ENCODE measurements around the gene MAGI2.

GRCh38 chr7:78636727-78637126 is 816.7 kb downstream of the MAGI2 start:
- no peak for TF ChIP-seq EZH2 (IDR thresholded peaks at IDR 0.05; ENCODE audit: low read depth, unreplicated experiment)
- no peak for TF ChIP-seq CTCF (conservative IDR thresholded peaks at IDR 0.05; ENCODE audit: low read depth in 2 of 2)
- no peak for TF ChIP-seq EZH2phosphoT487 (IDR thresholded peaks at IDR 0.05; ENCODE audit: unreplicated experiment)
- TF ChIP-seq REST (IDR thresholded peaks at IDR 0.05; ENCODE audit: unreplicated experiment): no peak
